ENCODE results near the gene LTO1. TPM values are rescaled to one million over a fixed set of nuclear protein-coding genes. Genes with fewer than 3 reads are reported as not detected.

The LTO1 gene
- total RNA-seq, 4 donors from 2014 or later: 13.3 to 35.2 (median 22.8) TPM

DNA sequence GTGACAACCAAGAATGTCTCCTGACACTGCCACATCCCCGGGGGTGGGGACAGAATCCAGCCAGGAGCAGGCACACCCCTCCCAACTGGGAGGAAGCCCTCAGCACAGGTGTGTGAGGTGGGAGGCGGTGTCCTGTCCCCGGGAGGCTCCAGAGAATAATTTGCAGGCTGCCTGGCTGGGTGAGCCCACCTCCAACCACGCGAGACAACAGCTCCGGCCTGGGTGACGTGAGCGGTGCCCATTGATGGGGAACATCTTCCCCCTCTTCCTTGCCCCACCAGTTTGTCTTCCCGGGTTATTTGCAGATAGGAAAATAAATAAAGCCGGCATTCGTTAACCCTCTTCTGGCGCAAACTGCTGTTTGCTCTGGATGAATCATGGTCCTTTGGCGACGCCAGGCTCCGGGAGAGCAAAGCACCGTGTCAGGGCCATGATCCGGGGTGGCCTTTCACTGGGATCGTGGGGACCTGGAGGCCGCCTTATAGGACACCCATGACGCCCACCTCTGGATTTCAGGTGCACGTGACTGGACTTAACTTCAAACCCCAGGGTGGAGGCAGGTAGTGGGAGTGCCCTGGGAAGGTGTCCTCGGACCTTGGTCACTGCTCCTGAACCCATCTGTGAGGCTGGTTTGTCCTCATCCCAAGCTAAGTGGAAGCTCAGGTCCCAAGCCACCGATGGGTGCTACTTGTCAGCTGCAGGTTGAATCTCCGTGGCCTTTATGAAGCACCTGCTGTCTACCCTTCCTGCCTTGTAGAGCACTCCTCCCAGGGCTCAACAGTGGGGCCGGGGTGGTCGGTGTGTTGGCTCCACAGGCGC lies 20.3 kb downstream of the LTO1 start:
- TF ChIP-seq, protein P1, sequence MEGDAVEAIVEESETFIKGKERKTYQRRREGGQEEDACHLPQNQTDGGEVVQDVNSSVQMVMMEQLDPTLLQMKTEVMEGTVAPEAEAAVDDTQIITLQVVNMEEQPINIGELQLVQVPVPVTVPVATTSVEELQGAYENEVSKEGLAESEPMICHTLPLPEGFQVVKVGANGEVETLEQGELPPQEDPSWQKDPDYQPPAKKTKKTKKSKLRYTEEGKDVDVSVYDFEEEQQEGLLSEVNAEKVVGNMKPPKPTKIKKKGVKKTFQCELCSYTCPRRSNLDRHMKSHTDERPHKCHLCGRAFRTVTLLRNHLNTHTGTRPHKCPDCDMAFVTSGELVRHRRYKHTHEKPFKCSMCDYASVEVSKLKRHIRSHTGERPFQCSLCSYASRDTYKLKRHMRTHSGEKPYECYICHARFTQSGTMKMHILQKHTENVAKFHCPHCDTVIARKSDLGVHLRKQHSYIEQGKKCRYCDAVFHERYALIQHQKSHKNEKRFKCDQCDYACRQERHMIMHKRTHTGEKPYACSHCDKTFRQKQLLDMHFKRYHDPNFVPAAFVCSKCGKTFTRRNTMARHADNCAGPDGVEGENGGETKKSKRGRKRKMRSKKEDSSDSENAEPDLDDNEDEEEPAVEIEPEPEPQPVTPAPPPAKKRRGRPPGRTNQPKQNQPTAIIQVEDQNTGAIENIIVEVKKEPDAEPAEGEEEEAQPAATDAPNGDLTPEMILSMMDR (IDR thresholded peaks at IDR 0.05; ENCODE audit: low read depth): no peak

DNA sequence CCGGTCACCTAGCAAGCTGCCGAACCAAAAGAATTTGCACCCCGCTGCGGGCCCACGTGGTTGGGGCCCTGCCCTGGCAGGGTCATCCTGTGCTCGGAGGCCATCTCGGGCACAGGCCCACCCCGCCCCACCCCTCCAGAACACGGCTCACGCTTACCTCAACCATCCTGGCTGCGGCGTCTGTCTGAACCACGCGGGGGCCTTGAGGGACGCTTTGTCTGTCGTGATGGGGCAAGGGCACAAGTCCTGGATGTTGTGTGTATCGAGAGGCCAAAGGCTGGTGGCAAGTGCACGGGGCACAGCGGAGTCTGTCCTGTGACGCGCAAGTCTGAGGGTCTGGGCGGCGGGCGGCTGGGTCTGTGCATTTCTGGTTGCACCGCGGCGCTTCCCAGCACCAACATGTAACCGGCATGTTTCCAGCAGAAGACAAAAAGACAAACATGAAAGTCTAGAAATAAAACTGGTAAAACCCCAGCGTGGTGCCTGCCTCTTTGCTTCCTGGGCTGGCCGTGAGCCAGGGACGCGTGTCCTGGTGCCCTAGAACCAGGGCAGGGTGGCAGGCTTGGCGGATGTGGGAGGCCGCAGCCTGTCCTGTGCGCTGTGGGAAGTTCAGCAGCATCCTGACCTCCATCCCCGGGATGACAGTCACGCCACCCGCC lies 21.0 kb downstream of the LTO1 start:
- TF ChIP-seq, protein P1 (IDR thresholded peaks at IDR 0.05; ENCODE audit: low read depth): no peak

DNA sequence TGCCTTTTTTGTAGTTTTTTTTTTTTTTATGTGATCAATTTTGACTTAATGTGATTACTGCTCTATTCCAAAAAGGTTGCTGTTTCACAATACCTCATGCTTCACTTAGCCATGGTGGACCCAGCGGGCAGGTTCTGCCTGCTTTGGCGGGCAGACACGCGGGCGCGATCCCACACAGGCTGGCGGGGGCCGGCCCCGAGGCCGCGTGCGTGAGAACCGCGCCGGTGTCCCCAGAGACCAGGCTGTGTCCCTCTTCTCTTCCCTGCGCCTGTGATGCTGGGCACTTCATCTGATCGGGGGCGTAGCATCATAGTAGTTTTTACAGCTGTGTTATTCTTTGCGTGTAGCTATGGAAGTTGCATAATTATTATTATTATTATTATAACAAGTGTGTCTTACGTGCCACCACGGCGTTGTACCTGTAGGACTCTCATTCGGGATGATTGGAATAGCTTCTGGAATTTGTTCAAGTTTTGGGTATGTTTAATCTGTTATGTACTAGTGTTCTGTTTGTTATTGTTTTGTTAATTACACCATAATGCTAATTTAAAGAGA lies 21.7 kb downstream of the LTO1 start:
- TF ChIP-seq, protein P1 (IDR thresholded peaks at IDR 0.05; ENCODE audit: low read depth): no peak

DNA sequence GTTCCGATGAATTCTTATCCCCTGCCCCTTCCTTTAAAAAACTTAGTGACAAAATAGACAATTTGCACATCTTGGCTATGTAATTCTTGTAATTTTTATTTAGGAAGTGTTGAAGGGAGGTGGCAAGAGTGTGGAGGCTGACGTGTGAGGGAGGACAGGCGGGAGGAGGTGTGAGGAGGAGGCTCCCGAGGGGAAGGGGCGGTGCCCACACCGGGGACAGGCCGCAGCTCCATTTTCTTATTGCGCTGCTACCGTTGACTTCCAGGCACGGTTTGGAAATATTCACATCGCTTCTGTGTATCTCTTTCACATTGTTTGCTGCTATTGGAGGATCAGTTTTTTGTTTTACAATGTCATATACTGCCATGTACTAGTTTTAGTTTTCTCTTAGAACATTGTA lies 22.2 kb downstream of the LTO1 start:
- TF ChIP-seq, protein P1 (IDR thresholded peaks at IDR 0.05; ENCODE audit: low read depth): no peak

DNA sequence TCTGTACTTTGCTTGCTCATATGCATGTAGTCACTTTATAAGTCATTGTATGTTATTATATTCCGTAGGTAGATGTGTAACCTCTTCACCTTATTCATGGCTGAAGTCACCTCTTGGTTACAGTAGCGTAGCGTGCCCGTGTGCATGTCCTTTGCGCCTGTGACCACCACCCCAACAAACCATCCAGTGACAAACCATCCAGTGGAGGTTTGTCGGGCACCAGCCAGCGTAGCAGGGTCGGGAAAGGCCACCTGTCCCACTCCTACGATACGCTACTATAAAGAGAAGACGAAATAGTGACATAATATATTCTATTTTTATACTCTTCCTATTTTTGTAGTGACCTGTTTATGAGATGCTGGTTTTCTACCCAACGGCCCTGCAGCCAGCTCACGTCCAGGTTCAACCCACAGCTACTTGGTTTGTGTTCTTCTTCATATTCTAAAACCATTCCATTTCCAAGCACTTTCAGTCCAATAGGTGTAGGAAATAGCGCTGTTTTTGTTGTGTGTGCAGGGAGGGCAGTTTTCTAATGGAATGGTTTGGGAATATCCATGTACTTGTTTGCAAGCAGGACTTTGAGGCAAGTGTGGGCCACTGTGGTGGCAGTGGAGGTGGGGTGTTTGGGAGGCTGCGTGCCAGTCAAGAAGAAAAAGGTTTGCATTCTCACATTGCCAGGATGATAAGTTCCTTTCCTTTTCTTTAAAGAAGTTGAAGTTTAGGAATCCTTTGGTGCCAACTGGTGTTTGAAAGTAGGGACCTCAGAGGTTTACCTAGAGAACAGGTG lies 23.1 kb downstream of the LTO1 start:
- TF ChIP-seq, protein P1 (IDR thresholded peaks at IDR 0.05; ENCODE audit: low read depth): no peak

DNA sequence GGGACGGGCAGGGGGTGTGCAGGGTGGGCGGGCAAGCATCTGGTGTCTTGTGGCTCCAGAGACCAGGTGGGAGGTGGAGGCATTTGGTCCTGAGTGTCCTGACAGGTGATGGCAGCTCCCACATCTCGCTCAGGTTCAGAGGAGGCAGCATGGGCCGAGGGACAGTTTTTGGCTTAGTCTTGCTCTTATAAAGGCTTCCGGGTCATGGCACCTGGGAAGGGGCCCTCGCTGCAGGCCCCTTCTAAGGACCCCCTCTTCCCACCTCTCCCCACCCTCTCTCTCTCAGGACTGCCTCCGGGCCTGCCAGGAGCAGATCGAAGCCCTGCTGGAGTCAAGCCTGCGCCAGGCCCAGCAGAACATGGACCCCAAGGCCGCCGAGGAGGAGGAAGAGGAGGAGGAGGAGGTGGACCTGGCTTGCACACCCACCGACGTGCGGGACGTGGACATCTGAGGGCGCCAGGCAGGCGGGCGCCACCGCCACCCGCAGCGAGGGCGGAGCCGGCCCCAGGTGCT lies 24.3 kb downstream of the LTO1 start:
- TF ChIP-seq, protein P1 (IDR thresholded peaks at IDR 0.05; ENCODE audit: low read depth): no peak
